Activated CD4-positive, alpha-beta T cell treated with anti-CD3 and anti-CD28 coated beads, Interleukin-2, Interleukin-6, amounts not matched to agents 100 ng/mL and 50 ng/mL, durations not matched to agents 16 hours and 8 hours (primary cell): ENCODE results near the gene LDLR.
"Not testable (repeated sequence)": the region's sequence is repeated elsewhere in the genome, so short reads cannot be mapped to it uniquely, and the experiment has no call there.

Source experiments
- DNase-seq: peaks from one replicate; pipeline ENCODE4 v3.0.0-alpha.2; 2020

Gene LDLR

DNA sequence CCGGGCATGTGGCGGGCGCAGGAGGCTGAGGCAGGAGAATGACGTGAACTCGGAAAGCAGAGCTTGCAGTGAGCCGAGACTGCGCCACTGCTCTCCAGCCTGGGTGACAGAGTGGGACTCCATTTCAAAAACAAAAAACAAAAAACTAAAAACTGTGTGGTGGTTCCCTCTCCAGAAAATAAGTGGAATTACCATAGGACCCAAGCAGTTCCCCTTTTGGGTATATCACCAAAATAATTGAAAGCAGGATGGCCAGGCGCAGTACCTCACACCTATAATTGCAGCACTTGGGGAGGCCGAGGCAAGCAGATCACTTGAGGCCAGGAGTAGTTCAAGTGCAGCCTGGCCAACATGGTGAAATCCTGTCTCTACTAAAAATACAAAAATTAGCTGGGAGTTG is 15.7 kb upstream of the LDLR start:
- DNase-seq = no peak

DNA sequence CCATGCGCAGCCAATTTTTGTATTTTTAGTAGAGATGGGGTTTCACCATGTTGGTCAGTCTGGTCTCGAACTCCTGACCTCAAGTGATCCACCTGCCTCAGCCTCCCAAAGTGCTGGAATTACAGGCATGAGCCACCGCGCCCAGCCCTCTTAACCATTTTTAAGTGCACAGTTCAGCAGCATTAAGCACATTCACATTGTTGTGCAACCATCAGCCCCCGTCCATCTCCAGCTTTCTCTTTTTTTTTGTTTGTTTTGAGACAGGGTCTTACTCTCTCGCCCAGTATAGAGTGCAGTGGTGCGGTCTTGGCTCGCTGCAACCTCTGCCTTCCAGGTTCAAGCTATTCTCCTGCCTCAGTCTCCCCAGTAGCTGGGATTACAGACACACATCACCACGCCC is 12.5 kb upstream of the LDLR start:
- DNase-seq = not testable (repeated sequence)

DNA sequence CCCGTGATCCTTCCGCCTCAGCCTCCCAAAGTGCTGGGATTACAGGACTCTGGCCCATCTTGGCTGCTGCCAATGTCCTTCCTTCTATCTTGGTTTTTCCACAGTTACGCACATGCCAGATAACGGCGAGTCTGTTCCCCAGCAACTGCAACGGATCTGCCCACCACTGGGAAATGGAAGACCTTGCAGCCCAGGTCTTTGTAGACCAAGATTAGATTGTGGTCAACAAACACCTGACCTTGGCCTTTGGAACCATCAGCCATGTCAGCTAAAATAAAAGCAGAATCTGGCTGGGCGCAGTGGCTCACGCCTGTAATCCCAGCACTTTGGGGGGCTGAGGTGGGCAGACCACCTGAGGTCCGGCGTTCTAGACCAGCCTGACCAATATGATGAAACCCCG is 10.4 kb upstream of the LDLR start:
- no peak for DNase-seq

DNA sequence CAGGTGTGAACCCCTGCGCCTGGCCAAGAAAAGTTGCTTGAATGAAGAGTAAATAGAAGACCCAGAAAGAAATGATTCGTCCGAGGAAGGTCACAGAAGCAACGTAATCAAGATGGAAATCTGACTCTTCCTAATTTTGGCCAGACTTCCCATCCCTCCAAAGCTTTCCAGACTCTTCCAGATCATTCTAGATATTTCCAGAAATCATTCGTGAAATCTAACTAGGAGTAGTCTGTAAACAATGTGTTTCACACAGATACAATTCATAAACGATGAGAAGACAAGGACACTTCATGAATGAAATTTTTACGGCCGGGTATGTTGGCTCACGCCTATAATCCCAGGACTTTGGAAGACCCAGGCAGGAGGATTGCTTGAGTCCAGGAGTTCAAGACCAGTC is 9.3 kb upstream of the LDLR start:
- DNase-seq = no peak

DNA sequence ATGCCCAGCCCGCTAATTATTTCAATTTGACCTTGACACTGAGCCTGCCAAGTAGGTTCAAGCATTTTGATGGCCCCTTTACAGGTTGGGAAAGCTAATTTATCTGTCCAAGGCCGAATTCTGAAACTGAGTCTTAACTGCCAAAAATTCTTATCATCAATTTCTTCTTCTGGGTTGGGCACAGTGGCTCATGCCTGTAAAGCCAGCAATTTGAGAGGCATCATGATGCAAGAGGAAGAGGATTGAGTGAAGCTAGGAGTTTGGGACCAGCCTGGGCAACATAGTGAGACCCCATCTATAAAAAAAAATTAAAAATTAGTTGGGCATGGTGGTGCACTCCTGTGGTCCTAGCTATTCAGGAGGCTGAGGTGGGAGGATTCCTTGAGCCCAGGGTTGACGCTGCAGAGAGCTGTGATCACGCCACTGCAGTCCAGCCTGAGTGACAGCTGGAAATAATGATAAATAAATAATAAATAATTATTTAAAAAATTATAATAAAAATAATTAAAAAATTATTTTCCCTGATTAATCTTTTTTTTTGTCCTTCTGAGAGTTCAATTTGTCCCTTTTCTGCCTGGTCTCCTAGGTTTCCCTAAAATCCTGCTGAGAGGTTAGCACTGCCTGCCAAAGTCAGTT is 1.3 kb upstream of the LDLR start:
- no peak for DNase-seq

DNA sequence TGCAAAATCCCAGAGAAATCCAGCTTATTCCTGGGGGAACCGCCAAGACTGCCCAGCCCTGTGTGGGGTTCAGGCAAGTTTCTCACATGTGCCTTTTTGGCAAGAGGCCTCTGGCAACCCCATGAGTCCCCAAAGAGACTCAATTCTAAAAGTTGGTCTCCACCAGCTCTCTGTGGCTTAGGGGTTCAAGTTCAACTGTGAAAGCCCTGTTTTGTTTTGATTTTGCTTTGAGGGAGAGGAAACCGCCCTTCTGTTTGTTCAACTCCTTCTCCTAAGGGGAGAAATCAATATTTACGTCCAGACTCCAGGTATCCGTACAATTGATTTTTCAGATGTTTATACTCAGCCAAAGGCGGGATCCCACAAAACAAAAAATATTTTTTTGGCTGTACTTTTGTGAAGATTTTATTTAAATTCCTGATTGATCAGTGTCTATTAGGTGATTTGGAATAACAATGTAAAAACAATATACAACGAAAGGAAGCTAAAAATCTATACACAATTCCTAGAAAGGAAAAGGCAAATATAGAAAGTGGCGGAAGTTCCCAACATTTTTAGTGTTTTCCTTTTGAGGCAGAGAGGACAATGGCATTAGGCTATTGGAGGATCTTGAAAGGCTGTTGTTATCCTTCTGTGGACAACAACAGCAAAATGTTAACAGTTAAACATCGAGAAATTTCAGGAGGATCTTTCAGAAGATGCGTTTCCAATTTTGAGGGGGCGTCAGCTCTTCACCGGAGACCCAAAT is 583 bp upstream of the LDLR start:
- peak; percentile 26 for DNase-seq

DNA sequence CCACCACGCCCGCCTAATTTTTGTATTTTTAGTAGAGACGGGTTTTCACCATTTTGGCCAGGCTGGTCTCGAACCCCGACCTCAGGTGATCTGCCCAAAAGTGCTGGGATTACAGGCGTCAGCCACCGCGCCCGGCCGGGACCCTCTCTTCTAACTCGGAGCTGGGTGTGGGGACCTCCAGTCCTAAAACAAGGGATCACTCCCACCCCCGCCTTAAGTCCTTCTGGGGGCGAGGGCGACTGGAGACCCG is 676 bp downstream of the LDLR start:
- not testable (repeated sequence) for DNase-seq

DNA sequence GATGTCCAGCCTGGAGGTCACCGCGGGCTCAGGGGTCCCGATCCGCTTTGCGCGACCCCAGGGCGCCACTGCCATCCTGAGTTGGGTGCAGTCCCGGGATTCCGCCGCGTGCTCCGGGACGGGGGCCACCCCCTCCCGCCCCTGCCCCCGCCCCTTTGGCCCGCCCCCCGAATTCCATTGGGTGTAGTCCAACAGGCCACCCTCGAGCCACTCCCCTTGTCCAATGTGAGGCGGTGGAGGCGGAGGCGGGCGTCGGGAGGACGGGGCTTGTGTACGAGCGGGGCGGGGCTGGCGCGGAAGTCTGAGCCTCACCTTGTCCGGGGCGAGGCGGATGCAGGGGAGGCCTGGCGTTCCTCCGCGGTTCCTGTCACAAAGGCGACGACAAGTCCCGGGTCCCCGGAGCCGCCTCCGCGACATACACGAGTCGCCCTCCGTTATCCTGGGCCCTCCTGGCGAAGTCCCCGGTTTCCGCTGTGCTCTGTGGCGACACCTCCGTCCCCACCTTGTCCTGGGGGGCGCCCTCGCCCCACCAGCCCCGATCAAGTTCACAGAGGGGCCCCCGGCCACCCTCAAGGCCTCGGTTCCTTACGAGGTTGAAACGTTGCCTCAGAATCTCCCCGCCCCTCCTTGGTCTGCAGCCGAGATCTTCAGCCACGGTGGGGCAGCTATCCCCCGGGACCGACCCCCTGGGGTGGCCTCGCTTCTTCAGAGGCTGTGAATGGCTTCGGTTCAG is 1.2 kb downstream of the LDLR start:
- DNase-seq = peak; percentile 99

DNA sequence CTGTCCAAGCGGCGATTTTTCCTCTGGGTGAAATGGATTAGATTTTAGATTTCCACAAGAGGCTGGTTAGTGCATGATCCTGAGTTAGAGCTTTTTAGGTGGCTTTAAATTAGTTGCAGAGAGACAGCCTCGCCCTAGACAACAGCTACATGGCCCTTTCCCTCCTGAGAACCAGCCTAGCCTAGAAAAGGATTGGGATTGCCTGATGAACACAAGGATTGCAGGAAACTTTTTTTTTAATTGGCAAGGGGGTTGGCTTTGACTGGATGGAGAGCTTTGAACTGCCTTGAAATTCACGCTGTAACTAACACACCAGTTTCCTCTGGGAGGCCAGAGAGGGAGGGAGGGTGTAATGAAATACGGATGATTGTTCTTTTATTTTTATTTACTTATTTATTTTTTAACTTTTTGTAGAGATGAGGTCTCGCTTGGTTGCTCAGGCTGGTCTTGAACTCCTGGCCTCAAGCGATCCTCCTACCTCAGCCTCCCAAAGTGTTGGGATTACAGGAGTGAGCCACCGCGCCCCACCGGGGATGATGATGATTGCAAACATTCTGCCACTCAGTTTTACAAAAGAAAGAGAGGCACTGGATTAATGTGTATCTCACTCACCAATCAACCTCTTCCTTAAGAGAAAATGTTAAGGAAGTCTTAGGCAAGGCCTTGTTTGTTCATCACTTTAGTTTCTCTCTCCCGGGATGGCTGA is 1.9 kb downstream of the LDLR start:
- DNase-seq = no peak

DNA sequence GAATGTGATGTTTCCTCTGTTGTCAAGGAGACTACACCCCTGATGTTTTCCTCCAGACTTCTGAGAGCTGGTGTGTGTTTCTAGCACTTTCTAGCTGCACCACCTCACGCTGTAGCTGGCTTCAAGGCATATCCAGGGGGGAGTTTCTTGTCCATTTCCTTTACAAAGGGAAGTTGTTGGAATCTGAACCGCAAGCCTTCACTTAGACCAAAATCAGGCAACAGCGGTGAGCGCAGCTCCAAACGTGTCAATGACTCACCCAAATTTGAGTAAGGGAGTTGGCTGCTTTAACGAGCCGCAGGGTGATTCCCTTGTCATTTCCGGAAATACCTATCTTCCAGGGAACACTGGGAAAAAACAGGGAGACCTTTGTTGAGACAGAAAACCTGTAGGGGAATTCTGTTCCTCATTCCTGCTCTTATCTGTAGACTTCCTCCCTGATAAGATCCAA is 2.5 kb downstream of the LDLR start:
- DNase-seq = peak; percentile 68

DNA sequence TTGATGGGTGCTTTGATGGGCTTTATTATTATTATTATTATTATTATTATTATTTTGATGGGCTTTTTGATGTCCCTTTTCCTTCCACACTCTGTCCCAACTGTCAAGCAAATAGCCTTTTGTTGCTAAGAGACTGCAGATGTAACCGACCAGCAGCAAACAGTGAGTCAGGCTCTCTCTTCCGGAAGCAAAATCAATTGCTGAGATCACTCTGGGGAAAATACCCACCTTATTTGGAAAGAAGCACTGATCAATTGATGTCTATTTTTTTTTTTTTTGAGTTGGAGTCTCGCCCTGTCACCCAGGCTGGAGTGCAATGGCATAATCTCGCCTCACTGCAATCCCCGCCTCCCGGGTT is 2.9 kb downstream of the LDLR start:
- peak; percentile 75 for DNase-seq

DNA sequence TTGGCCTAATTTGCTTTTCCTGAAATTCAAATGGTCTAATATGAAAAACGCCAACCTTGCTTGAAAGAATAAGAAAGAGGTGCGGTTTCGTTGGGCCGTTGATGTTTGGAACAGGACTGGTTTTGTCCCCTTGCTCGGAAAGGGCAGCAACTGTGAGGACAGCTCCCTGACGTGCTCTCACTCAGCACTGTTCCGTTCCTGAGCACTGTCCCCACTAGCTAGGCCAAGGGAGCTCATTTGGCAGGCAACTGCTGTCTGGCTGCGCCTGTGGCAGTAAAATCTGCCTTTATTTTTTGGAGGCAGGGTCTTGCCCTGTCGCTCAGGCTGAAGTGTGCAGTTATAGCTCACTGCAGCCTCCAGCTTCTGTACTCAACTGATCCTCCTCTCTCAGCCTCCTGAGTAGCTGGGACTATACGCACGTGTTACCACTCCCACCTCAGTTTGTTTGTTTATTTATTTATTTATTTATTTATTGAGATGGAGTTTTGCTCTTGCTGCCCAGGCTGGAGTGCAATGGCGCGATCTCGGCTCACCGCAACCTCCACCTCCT is 4.5 kb downstream of the LDLR start:
- DNase-seq = no peak

DNA sequence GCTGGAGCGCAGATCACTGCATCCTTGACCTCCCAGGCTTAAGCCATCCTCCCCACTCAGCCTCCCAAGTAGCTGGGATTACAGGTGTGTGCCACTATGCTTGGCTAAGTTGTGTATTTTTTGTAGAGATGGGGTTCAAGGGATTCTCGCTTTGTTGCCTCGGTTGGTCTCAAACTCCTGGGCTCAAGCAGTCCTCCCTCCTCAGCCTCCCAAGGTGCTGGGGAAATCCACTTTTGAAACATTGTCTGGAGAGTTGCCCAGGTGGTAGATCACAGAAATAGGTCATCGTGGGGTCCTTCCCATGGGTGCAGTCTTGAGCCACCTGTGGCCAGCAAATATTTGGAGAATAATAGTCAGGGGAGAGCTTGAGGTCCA is 5.2 kb downstream of the LDLR start:
- no peak for DNase-seq

DNA sequence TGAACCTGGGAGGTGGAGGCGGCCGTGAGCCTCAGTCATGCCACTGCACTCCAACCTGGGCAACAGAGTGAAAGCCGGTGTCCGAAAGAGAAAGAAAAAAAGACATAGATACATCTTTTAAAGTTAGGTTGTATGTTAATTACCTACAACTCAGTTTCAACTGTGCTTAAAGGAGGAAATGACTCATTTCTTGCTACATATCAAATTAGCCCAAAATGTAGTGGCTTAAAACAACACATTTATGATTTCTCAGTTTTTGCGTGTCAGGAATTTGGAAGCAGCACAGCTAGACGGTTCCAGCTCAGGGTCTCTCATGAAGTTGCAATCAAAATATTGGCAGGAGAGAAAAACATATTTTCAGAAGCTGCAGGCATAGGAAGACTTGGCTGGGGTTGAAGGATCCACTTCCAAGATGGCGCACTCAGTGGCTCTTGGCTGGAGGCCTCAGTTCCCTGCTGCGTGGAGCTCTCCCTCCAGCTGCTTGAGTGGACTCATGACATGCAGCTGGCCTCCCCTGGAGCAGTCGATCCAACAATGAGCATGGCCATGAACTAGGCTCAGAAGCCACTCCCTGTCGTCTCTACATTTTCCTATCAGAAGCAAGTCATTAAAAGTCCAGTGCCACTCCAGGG is 7.1 kb downstream of the LDLR start:
- DNase-seq = peak; percentile 65

DNA sequence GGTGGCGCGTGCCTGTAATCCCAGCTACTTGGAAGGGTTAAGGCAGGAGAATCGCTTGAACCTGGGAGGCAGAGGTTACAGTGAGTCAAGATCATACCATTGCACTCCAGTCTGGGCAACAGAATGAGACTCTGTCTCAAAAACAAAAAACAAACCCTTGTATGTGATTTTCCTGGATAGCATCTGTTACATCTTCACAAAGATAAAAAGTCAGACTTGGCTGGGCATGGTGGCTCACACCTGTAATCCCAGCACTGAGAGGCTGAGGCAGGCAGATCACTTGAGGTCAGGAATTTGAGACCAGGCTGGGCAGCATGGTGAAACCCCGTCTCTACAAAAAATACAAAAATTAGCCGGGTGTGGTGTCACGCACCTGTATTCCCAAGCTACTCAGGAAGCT is 8.1 kb downstream of the LDLR start:
- DNase-seq = not testable (repeated sequence)

DNA sequence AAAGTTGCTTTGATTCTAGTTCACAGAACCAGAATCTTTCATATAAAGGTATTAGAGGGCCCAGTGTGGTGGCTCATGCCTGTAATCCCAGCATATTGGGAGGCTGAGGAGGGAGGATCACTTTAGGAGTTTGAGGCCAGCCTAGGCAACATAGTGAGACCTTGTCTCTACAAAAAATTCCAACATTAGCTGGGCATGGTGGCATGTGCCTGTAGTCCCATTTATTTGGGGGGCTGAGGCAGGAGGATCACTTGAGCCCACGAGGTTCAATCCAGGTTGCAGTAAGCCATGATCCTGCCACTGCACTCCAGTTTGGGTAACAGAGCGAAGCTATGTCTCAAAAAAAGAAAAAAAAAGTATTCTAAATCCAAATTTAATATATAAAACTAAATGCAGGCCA is 9.1 kb downstream of the LDLR start:
- DNase-seq = no peak

DNA sequence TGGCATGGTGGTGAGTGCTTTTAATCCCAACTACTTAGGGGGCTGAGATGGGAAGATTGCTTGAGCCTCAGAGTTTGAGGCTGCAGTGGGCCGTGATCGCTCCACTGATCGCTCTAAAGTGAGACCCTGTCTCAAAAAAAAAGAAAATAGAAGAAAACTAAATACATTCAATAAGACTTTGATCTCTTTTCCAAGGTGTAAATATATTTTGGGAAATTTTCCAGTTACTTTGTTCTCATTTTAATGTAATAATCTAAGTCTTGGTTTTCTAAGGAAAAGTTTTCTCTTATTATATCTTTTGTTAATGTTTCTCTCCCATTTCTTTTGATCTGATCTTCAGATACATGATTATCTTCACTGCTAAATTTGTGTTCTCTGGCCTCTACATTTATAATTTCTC is 9.6 kb downstream of the LDLR start:
- DNase-seq = no peak

DNA sequence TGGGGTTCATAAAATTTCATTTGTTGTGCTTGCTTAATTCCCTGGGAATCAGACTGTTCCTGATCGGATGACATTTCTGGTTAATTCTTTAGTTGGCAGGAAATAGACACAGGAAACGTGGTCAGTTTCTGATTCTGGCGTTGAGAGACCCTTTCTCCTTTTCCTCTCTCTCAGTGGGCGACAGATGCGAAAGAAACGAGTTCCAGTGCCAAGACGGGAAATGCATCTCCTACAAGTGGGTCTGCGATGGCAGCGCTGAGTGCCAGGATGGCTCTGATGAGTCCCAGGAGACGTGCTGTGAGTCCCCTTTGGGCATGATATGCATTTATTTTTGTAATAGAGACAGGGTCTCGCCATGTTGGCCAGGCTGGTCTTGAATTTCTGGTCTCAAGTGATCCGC is 10.8 kb downstream of the LDLR start:
- DNase-seq = no peak

DNA sequence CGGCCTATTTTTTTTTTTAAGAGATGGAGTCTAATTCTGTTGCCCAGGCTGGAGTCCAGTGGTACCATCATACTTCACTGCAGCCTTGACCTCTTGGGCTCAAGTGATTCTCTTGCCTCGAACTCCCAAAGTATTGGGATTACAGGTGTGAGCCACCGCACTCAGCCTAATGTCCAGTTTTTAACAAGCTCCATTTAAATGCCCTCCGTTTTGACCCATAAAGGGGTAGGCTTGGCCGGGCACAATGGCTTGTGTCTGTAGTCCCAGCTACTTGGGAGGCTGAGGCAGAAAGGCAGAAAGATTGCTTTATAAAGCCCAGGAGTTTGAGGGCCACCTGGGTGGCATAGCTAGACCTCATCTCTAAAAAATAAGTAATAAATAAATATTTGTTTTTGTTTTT is 11.8 kb downstream of the LDLR start:
- no peak for DNase-seq

DNA sequence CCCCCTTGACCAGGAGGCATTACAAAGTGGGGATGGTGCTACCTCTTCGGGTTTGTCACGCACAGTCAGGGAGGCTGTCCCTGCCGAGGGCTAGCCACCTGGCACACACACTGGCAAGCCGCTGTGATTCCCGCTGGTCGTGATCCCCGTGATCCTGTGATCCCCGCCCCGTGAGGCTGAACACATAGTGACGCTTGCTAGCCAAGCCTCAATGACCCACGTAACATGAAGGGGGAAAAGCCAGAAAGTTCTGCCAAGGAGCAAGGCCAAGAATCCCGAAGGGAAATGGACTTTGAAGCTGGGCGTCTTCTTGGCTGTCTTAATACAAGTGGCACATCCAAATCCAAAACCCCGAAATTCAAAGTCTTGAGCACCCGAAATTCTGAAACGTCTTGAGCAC is 13.7 kb downstream of the LDLR start:
- DNase-seq = no peak

DNA sequence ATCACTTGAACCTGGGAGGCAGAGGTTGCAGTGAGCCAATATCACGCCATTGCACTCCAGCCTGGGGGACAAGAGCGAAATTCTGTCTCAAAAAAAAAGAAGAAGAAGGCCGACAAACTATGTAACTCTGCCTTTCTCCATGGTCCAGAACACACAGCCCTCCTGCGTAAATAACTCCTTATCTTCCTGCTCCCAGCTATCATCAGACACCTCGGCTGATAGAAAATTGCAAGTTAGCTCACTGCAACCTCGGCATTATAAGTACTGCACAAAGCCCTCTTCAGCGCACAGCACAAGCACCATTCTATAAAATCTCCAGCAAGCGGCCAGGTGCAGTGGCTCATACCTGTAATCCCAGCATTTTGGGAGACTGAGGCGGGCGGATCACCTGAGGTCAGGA is 14.4 kb downstream of the LDLR start:
- not testable (repeated sequence) for DNase-seq

DNA sequence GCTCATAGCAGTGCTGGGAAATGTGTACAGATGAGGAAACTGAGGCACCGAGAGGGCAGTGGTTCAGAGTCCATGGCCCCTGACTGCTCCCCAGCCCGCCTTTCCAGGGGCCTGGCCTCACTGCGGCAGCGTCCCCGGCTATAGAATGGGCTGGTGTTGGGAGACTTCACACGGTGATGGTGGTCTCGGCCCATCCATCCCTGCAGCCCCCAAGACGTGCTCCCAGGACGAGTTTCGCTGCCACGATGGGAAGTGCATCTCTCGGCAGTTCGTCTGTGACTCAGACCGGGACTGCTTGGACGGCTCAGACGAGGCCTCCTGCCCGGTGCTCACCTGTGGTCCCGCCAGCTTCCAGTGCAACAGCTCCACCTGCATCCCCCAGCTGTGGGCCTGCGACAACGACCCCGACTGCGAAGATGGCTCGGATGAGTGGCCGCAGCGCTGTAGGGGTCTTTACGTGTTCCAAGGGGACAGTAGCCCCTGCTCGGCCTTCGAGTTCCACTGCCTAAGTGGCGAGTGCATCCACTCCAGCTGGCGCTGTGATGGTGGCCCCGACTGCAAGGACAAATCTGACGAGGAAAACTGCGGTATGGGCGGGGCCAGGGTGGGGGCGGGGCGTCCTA is 15.9 kb downstream of the LDLR start:
- no peak for DNase-seq

DNA sequence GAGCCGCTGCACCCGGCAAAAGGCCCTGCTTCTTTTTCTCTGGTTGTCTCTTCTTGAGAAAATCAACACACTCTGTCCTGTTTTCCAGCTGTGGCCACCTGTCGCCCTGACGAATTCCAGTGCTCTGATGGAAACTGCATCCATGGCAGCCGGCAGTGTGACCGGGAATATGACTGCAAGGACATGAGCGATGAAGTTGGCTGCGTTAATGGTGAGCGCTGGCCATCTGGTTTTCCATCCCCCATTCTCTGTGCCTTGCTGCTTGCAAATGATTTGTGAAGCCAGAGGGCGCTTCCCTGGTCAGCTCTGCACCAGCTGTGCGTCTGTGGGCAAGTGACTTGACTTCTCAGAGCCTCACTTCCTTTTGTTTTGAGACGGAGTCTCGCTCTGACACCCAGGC is 17.2 kb downstream of the LDLR start:
- DNase-seq = no peak
